Testis (tissue), 2 donors: ENCODE measurements around the gene TEX51.

Experiments
- CTCF ChIP-seq, 3 experiments: fragments of 450-650 bp in 2 of 3; fragments of 200-600 bp in 1 of 3; sonication (generic) in 1 of 3; IDR thresholded peaks; one replicate each; pipeline ENCODE4 v1.5.1; 2016 to 2019; ENCODE audit warnings: antibody characterized with exemption in 3 of 3, mild to moderate bottlenecking in 2 of 3, moderate library complexity in 1 of 3
- POLR2A ChIP-seq: fragments of 450-650 bp; IDR thresholded peaks from one replicate; pipeline ENCODE4 v1.6.1; 2017; ENCODE audit warnings: antibody characterized with exemption, mild to moderate bottlenecking, moderate library complexity

DNA sequence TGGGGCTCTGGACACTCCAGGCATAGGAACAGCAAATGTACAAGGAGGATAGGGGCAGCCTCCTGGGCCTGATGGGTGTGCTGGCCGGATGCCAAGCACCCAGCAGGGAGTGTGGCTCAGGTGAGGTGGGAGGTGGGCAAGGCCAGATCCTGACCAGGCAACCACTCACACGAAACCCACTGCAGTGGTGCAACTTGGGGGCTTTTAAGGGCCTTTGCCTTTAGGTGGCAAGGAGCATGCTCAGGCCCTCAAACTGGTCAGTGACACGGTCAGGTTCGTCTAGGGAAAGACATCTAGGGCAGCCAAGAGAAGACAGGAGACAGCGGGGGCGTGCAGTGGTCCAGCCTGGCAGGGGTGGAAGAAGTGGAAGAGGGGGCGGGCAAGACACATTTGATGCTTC lies 18.4 kb upstream of the TEX51 start:
- no peak for TF ChIP-seq CTCF (IDR thresholded peaks at IDR 0.05)
- no peak for TF ChIP-seq POLR2A
